H9 (cell line): ENCODE measurements around the gene F13A1. TPM values are rescaled to one million over a fixed set of nuclear protein-coding genes. Genes with fewer than 3 reads are reported as not detected.

Source experiments
- DNase-seq: peaks from one replicate; pipeline ENCODE4 v3.0.0-alpha.2; 2017
- H2AFZ ChIP-seq: one replicate; pipeline ENCODE4 v1.6.1; 2013; ENCODE audit warnings: mild to moderate bottlenecking, low read length, control low read depth, moderate library complexity
- H2AK5ac ChIP-seq: 2 replicates; pipeline ENCODE4 v1.6.1; 2013; ENCODE audit warnings: low read length, control low read depth, mixed read lengths; ENCODE audit not compliant: insufficient read length
- H2BK120ac ChIP-seq: one replicate; pipeline ENCODE4 v1.6.1; 2013; ENCODE audit warnings: low read depth, mild to moderate bottlenecking, low read length, control low read depth, inconsistent platforms; ENCODE audit not compliant: poor library complexity, severe bottlenecking
- H2BK12ac ChIP-seq: 2 replicates; pipeline ENCODE4 v1.6.1; 2013; ENCODE audit warnings: low read length, control low read depth, mixed read lengths, low read depth; ENCODE audit not compliant: insufficient read length
- H2BK15ac ChIP-seq: 2 replicates; pipeline ENCODE4 v1.6.1; 2013; ENCODE audit warnings: low read depth, low read length, control low read depth
- H2BK20ac ChIP-seq: one replicate; pipeline ENCODE4 v1.6.1; 2013; ENCODE audit warnings: low read depth, mild to moderate bottlenecking, low read length, control low read depth, inconsistent platforms; ENCODE audit not compliant: poor library complexity, severe bottlenecking
- H2BK5ac ChIP-seq: 2 replicates; pipeline ENCODE4 v1.6.1; 2013; ENCODE audit warnings: low read length, control low read depth, mixed read lengths; ENCODE audit not compliant: insufficient read length
- H3K14ac ChIP-seq: 2 replicates; pipeline ENCODE4 v1.6.1; 2013; ENCODE audit warnings: low read length, control low read depth; ENCODE audit not compliant: insufficient read depth
- H3K18ac ChIP-seq: 2 replicates; pipeline ENCODE4 v1.6.1; 2013; ENCODE audit warnings: low read depth, mild to moderate bottlenecking, mixed read lengths, low read length, control low read depth; ENCODE audit not compliant: insufficient read length
- H3K23ac ChIP-seq: 2 replicates; pipeline ENCODE4 v1.6.1; 2013; ENCODE audit warnings: low read length, control low read depth, mixed read lengths, low read depth; ENCODE audit not compliant: insufficient read length
- H3K23me2 ChIP-seq: 2 replicates; pipeline ENCODE4 v1.6.1; 2013; ENCODE audit warnings: low read depth, mild to moderate bottlenecking, mixed read lengths, low read length, control low read depth; ENCODE audit not compliant: insufficient read length, poor library complexity, severe bottlenecking
- H3K27ac ChIP-seq: 2 replicates; pipeline ENCODE4 v1.5.1; 2013; ENCODE audit warnings: low read length, control low read depth, mixed read lengths, low read depth; ENCODE audit not compliant: insufficient read length
- H3K27me3 ChIP-seq: 2 replicates; pipeline ENCODE4 v1.6.1; 2013; ENCODE audit warnings: low read length, control low read depth, inconsistent platforms; ENCODE audit not compliant: insufficient read depth
- H3K4ac ChIP-seq: 2 replicates; pipeline ENCODE4 v1.6.1; 2013; ENCODE audit warnings: low read depth, mild to moderate bottlenecking, control low read depth, inconsistent platforms, low read length, moderate library complexity
- H3K4me1 ChIP-seq: 2 replicates; pipeline ENCODE4 v1.6.1; 2013; ENCODE audit warnings: low read length, control low read depth, inconsistent platforms; ENCODE audit not compliant: insufficient read depth
- H3K4me2 ChIP-seq: 2 replicates; pipeline ENCODE4 v1.6.1; 2013; ENCODE audit warnings: low read length, control low read depth, mixed read lengths; ENCODE audit not compliant: insufficient read length, insufficient read depth
- H3K56ac ChIP-seq: 2 replicates; pipeline ENCODE4 v1.6.1; 2013; ENCODE audit warnings: low read depth, mild to moderate bottlenecking, mixed read lengths, low read length, control low read depth; ENCODE audit not compliant: insufficient read length
- H3K79me1 ChIP-seq: 2 replicates; pipeline ENCODE4 v1.6.1; 2013; ENCODE audit warnings: low read depth, mild to moderate bottlenecking, moderate library complexity, low read length, control low read depth, inconsistent platforms; ENCODE audit not compliant: insufficient read depth, poor library complexity, severe bottlenecking
- H3K79me2 ChIP-seq: 2 replicates; pipeline ENCODE4 v1.6.1; 2013; ENCODE audit warnings: low read length, control low read depth, inconsistent platforms; ENCODE audit not compliant: insufficient read depth
- H3K9ac ChIP-seq: 2 replicates; pipeline ENCODE4 v1.6.1; 2013; ENCODE audit warnings: low read length, control low read depth, mixed read lengths; ENCODE audit not compliant: insufficient read length; ENCODE audit errors: extremely low read depth
- H3K9me3 ChIP-seq: one replicate; pipeline ENCODE4 v1.6.1; 2013; ENCODE audit warnings: low read depth, low read length, inconsistent platforms; ENCODE audit not compliant: control insufficient read depth
- H3T11ph ChIP-seq: one replicate; pipeline ENCODE4 v1.6.1; 2013; ENCODE audit warnings: mild to moderate bottlenecking, low read length, control low read depth, inconsistent platforms
- H4K20me1 ChIP-seq: one replicate; pipeline ENCODE4 v1.6.1; 2013; ENCODE audit not compliant: control insufficient read depth, insufficient read length, insufficient read depth
- H4K5ac ChIP-seq: 2 replicates; pipeline ENCODE4 v1.6.1; 2013; ENCODE audit warnings: low read depth, mild to moderate bottlenecking, mixed read lengths, low read length, control low read depth; ENCODE audit not compliant: insufficient read length
- H4K8ac ChIP-seq: replicated peaks from 2 replicates; pipeline ENCODE4 v1.6.1; 2013; ENCODE audit warnings: low read length, control low read depth, mixed read lengths, low read depth; ENCODE audit not compliant: insufficient read length
- H4K91ac ChIP-seq: 2 replicates; pipeline ENCODE4 v1.6.1; 2013; ENCODE audit warnings: low read depth, mild to moderate bottlenecking, moderate library complexity, mixed read lengths, low read length, control low read depth; ENCODE audit not compliant: insufficient read length
- H3K27ac Mint-ChIP-seq, 3 experiments: 2 replicates in 2 of 3; 3 replicates in 1 of 3; pipeline ENCODE4 v1.8.0; 2020 to 2021; ENCODE audit warnings: mixed read lengths in 3 of 3, mild to moderate bottlenecking in 1 of 3, moderate library complexity in 1 of 3
- H3K27me3 Mint-ChIP-seq: 2 replicates; pipeline ENCODE4 v1.8.0; 2021; ENCODE audit warnings: low read depth, mild to moderate bottlenecking, moderate library complexity, mixed read lengths
- H3K36me3 Mint-ChIP-seq, 3 experiments: 2 replicates in 2 of 3; 3 replicates in 1 of 3; pipeline ENCODE4 v1.8.0; 2020 to 2021; ENCODE audit warnings: low read depth in 3 of 3, mixed read lengths in 3 of 3; ENCODE audit not compliant: insufficient read depth in 1 of 3
- H3K4me1 Mint-ChIP-seq, 2 experiments: 2 replicates each; pipeline ENCODE4 v1.8.0; 2020; ENCODE audit warnings: mixed read lengths in 2 of 2
- H3K4me3 Mint-ChIP-seq, 2 experiments: 2 replicates in 1 of 2; 3 replicates in 1 of 2; pipeline ENCODE4 v1.8.0; 2020 to 2021; ENCODE audit warnings: mild to moderate bottlenecking in 2 of 2, mixed read lengths in 2 of 2, moderate library complexity in 1 of 2
- H3K9me3 Mint-ChIP-seq, 2 experiments: 2 replicates in 1 of 2; 3 replicates in 1 of 2; pipeline ENCODE4 v1.8.0; 2020; ENCODE audit warnings: mild to moderate bottlenecking in 2 of 2, mixed read lengths in 2 of 2, moderate library complexity in 1 of 2
- whole genome bisulfite sequencing: extraction: QIAGEN DNeasy Blood & Tissue Kit; methylation state at CpG from one replicate; pipeline ENCODE4 v1.1.7; 2013; ENCODE audit warnings: missing lambda C conversion rate, low lambda C conversion rate, mixed read lengths; ENCODE audit not compliant: insufficient read length; ENCODE audit errors: extremely low coverage; 5-methylcytosine and 5-hydroxymethylcytosine counted together
- total RNA-seq: library from RNA; stranded (reverse); gene quantifications from 2 replicates; pipeline ENCODE4 v1.2.1, GENCODE V29; 2021
- TF ChIP-seq, protein P1 (sequence below): fragments of 200-600 bp; sonication (generic); conservative IDR thresholded peaks from 3 replicates; pipeline ENCODE4 v1.8.0; 2021; ENCODE audit warnings: antibody characterized with exemption, mild to moderate bottlenecking

F13A1 gene
- total RNA-seq, 1 experiment from 2014 or later, result 0.15 TPM

DNA sequence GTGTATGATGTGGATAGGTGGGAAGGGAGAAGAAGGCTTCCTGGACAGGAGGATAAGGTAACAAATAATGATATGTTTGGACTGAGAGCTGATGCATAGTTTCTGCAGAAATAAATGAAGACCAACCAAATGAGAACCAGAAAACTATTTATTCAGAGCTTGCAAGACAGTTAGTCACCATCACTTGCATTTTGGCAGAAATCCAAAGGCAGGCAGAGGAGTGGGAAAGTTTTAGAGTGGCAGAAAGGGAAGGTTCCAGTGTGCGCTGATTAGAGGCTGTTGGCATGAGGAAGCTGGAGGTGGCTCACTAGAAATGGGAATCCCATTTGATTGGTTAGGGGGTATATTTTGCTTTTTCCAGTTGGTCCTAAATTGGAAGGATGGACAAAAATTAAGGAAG is 13.0 kb upstream of the F13A1 start:
- no peaks in the 10 kb centered on the region for H3K23me2 ChIP-seq
- H3K4ac ChIP-seq, result no peak overlapping the region
- no peaks in the 10 kb centered on the region for H3K79me2 ChIP-seq
- H3K9me3 ChIP-seq, result no peaks in the 10 kb centered on the region
- Mint-ChIP-seq H3K4me1 (no peaks in the 10 kb centered on the region), H3K36me3 (no peaks in the 10 kb centered on the region), H3K4me3 (no peak overlapping the region), H3K27me3 (peaks cover 2% of the 10 kb centered on the region), H3K27ac (no peak overlapping the region), H3K9me3 (no peaks in the 10 kb centered on the region)
- H4K20me1 ChIP-seq, result no peaks in the 10 kb centered on the region
- H3K9ac ChIP-seq, result no peak overlapping the region
- no peak overlapping the region for H2AFZ ChIP-seq
- H3K79me1 ChIP-seq, result no peaks in the 10 kb centered on the region
- no peak overlapping the region for H2BK15ac ChIP-seq
- no peak overlapping the region for H4K91ac ChIP-seq
- no peak overlapping the region for H3K56ac ChIP-seq
- TF ChIP-seq, protein P1, sequence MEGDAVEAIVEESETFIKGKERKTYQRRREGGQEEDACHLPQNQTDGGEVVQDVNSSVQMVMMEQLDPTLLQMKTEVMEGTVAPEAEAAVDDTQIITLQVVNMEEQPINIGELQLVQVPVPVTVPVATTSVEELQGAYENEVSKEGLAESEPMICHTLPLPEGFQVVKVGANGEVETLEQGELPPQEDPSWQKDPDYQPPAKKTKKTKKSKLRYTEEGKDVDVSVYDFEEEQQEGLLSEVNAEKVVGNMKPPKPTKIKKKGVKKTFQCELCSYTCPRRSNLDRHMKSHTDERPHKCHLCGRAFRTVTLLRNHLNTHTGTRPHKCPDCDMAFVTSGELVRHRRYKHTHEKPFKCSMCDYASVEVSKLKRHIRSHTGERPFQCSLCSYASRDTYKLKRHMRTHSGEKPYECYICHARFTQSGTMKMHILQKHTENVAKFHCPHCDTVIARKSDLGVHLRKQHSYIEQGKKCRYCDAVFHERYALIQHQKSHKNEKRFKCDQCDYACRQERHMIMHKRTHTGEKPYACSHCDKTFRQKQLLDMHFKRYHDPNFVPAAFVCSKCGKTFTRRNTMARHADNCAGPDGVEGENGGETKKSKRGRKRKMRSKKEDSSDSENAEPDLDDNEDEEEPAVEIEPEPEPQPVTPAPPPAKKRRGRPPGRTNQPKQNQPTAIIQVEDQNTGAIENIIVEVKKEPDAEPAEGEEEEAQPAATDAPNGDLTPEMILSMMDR, result no peak
- H2BK12ac ChIP-seq, result no peak overlapping the region
- H2BK5ac ChIP-seq, result no peak overlapping the region
- no peak overlapping the region for H2AK5ac ChIP-seq
- no peak overlapping the region for H3K14ac ChIP-seq
- no peaks in the 10 kb centered on the region for H3K27me3 ChIP-seq
- no peak for DNase-seq
- H3K23ac ChIP-seq, result no peak overlapping the region
- no peak overlapping the region for H2BK20ac ChIP-seq
- H2BK120ac ChIP-seq, result no peak overlapping the region
- no peak overlapping the region for H3K4me2 ChIP-seq
- H4K5ac ChIP-seq, result no peak overlapping the region
- no CpG with 5 or more reads among the region's 1 CpG for WGBS
- H3T11ph ChIP-seq, result no peak overlapping the region
- H4K8ac ChIP-seq, result no peak overlapping the region
- H3K18ac ChIP-seq, result no peak overlapping the region
- no peaks in the 10 kb centered on the region for H3K4me1 ChIP-seq
- no peak overlapping the region for H3K27ac ChIP-seq
